Retinal pigment epithelial cell (primary cell): ENCODE results near the gene ZNF528.

ENCODE experiments used
- DNase-seq: peaks from one replicate; pipeline ENCODE4 v3.0.0-alpha.2; 2010; ENCODE audit warnings: low read depth
- H3K4me3 ChIP-seq: 2 replicates; pipeline ENCODE4 v1.5.1; 2011; ENCODE audit warnings: mild to moderate bottlenecking, low read length, control low read depth, moderate library complexity
- CTCF ChIP-seq: conservative IDR thresholded peaks from 2 replicates; pipeline ENCODE4 v1.5.1; 2011; ENCODE audit warnings: low read depth, low read length, control low read depth, inconsistent platforms

ZNF528 gene

GRCh38 chr19:52410276-52410675 is 12.6 kb downstream of the ZNF528 start:
- TF ChIP-seq CTCF, result no peak

DNA sequence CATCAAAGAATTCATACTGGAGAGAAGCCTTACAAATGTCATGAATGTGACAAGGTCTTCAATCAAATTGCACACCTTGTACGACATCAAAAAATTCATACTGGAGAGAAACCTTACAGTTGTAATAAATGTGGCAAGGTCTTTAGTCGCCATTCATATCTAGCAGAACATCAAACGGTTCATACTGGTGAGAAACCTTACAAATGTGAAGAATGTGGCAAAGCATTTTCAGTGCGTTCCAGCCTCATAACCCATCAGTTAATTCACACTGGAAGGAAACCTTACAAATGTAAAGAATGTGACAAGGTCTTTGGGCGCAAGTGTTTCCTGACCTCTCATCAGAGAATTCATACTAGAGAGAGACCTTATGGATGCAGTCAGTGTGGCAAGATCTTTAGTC is 18.1 kb downstream of the ZNF528 start:
- no peak overlapping the region for H3K4me3 ChIP-seq
- DNase-seq, result no peak
- no peak for TF ChIP-seq CTCF

More at GRCh38 chr19:52410276-52410675, 12.6 kb downstream of the ZNF528 start:
- H3K4me3 ChIP-seq, result no peak overlapping the region
- DNase-seq, result no peak

- no peak within 1 kb of the TSS for H3K4me3 ChIP-seq
- DNase-seq, result no peak
- no peak for TF ChIP-seq CTCF
Observed at GRCh38 chr19:52428937-52429336, 31.3 kb downstream of the ZNF528 start, which contains the start of gene ZNF534. ZNF534 (plus strand) TSS chr19:52429148; CDS start chr19:52431475, 2,327 bp downstream.

- DNase-seq, result no peak
- no peak overlapping the region for H3K4me3 ChIP-seq
- TF ChIP-seq CTCF, result no peak
Observed at GRCh38 chr19:52442179-52442578, 44.5 kb downstream of the ZNF528 start.

DNA sequence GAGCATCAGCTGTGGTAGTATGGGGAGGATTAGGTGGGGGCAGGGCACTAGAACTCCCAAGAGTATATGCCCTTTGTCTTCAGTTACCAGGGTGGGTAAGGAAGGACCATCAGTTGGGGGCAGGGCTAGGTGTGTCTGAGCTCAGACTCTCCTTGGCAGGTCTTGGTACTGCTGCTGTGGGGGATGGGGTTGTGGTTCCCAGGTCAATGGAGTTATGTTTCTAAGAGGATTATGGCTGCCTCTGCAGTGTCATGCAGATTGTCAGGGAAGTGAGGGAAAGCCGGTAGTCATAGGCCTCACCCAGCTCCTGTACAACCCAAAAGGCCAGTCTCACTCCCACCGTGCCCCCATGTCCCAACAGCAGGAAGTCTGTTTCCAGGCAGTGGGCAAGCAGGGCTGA is 46.9 kb downstream of the ZNF528 start:
- no peak for DNase-seq
- TF ChIP-seq CTCF, result no peak
- no peak overlapping the region for H3K4me3 ChIP-seq

- TF ChIP-seq CTCF, result no peak
- H3K4me3 ChIP-seq, result no peak overlapping the region
- DNase-seq, result no peak
Observed at GRCh38 chr19:52451241-52451640, 53.6 kb downstream of the ZNF528 start.

- H3K4me3 ChIP-seq, result peak within 1 kb of the TSS; percentile 77
- peak; percentile 33 for DNase-seq
- no peak for TF ChIP-seq CTCF
Observed at GRCh38 chr19:52453324-52454094, 55.9 kb downstream of the ZNF528 start, which contains the start of gene ZNF578. ZNF578 (plus strand) TSS chr19:52453553; CDS start chr19:52501846, 48,293 bp downstream.
